Fibroblast of skin of left biceps (primary cell): Measurements from ENCODE around the gene MLLT10.

Source experiments
- DNase-seq, 2 experiments: peaks; one replicate each; pipeline ENCODE4 v3.0.0-alpha.2; 2013; ENCODE audit warnings: low read depth in 2 of 2

Gene MLLT10

DNA sequence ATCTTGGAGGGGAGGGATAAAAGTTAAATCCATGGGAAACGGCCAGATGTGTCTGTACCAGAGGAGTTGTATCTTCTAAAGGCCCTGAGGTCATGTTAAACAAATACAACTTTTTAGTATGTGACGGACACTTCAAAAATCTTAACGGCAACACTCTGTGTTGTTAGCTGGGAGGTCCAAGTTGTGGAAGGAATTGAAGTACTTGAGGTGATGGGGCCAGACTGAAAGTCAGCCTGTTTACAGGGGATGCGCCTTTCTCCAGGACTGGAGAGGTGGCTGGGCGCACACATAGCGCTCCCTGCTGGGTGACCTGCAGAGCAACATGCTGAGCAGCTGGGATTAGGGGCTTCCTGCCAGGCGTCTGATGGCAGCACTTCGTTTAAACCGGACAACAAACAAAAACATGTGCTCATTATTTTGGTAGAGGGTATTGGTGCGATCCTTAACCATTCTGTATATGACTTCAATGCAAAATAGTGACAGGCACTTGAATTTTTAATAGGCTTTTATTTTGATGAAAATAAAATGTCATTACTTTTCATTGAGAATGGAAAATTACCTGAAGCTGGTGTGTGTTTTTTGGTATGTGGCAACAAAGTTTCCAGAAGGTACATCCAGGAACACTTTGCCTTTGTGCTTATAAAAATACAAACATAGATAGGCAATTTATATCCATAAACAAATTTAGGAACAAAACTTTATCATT lies 198.2 kb downstream of the MLLT10 start:
- peak in 1 of 2 experiments; percentile 20 for DNase-seq

DNA sequence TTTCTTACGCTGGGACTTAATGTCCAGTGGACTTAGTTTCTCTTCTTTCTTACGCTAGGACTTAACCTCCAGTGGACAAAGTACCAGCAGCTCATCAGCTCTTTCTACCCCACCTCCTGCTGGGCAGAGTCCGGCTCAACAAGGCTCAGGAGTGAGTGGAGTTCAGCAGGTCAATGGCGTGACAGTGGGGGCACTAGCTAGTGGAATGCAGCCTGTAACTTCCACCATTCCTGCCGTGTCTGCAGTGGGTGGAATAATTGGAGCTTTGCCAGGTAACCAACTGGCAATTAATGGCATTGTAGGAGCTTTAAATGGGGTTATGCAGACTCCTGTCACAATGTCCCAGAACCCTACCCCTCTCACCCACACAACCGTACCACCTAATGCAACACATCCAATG lies 199.7 kb downstream of the MLLT10 start:
- DNase-seq = no peak

DNA sequence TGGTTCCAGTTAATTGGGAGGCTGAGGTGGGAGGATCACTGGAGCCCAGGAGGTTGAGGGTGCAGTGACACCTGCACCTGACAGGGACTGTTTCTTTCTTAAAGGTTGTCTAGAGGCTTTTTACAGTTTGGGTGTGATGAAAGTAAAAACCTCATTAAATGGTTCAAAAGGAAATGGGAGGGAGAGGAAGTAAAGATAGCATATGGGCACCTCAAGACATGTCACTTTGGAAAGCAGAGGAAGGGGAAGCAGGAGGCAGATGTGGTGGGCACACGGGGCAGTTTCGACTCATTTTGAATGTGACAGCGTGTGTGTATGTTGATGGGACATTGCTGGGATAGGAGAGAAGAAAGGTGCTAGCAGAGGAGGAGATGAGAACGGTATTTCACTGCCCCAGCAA lies 203.1 kb downstream of the MLLT10 start:
- DNase-seq = no peak

DNA sequence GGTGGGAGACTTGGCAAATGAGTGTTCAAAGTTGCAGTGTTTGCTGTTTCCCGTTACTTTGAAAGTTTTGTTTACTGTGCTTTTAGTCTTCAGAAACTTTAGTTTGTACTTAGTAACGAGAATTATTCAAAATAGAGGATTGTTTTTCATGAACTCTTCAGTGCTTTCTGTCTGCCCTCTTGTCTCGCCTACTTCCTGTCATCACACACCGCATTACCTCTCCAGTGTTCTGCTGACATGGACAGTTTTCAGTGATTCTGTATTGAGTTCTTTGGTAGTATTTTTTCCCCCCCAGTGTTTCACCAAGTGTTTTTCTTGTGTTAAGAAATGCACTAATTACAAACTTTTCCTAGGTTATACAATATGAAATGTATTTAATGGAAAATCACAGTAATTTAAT lies 207.0 kb downstream of the MLLT10 start:
- no peak for DNase-seq

DNA sequence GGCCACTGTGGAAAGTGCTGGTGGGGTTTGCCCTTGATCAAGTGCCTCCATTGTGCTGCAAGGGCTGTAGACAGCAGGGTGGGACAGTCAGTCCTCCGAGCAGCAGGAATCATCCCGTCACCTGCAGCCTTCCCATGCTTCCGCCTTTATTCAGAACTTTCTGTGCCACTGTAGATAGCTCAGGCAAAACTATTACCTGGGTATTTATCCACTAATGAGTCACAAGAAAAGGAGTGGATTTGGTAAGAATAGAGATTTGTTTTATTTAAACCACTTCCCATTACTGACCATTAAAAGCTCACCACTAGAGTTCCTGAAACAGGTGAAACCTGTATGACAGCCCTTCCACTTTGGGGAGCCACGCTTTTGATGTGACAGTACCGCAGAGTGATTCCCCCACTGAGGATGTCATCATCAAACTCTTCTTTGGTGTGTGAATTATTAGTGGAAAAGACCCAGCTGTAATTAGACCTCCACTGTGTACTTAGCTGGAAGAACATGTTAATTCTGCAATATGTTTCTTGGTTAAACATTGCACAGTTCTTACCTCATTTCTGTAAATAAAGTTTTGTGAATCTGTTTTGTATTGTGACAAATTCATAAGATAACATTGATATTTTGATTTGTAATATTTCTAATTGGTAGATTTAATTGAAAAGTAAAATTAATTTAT lies 208.8 kb downstream of the MLLT10 start:
- no peak for DNase-seq

DNA sequence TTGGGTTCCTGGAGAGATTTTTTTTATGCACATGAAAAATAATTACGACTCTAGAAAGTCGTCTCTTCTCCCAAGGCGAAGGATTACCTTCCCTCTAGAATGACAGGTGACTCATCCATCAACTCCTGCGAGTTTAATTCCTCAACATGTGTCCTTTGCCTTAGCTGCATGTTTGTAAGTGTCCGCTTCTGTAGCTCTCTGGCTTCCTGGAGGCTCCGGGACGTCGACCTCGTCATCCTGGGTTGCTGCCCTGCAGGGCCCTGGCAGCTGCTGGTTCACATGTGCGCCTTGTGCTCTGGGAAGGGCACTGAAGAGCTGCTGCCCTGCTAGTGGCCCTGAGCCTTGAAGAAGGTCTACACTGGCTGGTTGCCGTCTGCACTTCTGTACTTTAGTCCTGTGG lies 210.2 kb downstream of the MLLT10 start:
- no peak for DNase-seq

DNA sequence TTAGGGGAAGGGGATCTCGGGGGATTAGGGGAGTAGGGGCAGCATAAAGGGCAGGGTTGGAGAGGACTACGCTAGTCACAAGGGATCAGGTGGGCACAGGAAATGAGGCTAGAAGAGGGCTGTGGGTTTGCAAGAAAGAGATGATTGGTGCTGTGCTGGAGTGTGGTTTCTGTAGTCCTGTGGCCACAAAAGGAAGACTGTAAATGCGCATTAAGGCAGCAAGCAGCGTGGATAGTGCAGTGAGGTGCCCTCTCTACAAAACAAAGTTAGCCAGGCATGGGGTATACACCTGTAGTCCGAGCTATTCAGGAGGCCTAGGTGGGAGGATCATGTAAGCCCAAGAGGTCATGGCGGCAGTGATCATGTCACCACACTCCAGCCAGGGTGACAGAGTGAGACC lies 212.1 kb downstream of the MLLT10 start:
- DNase-seq = no peak

DNA sequence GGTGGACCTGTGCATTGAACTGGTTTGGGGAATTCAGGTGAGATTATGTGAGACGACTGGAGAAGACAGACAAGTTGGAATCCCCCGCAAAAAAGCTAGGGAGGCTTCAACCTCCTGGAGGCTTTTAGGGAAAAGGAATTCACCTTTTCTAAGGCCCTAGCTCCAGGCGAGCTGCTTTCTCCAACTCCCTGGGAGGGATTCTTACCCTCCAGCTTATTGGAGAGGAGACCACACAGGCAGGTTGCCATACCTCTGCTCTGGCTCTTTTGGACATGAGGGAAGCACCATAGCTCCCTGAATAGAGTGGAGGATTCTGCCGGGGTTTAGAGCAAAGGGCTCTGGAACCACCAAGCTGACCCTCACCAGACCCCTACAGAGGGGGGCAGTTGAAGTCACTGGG lies 213.8 kb downstream of the MLLT10 start:
- no peak for DNase-seq

DNA sequence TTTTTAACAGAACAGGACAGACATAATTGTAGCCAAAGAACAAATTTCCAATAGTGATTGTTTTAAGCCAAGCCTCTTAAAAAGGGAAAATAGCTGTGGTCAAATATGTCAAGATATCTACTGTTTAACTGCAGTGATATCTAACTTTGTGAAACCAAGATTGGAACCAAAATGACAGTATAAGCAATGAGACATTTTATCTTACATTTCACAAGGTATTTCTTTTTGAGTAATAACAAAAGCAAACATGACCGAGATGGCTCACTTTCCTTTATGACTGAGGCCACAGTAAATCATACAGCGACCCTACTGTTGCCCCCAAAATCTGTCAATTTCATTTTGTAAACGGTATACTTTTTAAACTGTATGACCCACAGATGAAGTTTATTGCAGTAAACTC lies 215.8 kb downstream of the MLLT10 start:
- no peak for DNase-seq

DNA sequence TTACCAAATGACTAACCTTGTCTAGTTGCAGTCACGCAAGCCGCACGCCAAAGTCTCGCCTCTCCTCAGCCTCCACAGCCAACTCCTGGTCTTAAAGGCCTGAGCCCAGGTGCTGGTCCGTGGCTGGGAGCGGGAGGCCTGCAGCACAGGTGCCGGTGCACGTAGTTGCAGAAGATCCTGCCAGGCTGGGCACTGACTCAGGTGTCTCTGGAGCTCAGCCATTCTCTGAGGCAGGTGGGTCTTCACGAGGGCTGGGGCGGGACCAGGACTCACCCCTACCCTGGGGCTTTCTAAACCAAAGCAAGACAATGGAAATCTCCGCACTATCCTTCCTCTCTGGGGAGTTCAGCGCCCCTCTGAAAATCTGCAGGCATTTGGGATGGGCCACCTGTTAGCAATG lies 216.4 kb downstream of the MLLT10 start:
- no peak for DNase-seq

DNA sequence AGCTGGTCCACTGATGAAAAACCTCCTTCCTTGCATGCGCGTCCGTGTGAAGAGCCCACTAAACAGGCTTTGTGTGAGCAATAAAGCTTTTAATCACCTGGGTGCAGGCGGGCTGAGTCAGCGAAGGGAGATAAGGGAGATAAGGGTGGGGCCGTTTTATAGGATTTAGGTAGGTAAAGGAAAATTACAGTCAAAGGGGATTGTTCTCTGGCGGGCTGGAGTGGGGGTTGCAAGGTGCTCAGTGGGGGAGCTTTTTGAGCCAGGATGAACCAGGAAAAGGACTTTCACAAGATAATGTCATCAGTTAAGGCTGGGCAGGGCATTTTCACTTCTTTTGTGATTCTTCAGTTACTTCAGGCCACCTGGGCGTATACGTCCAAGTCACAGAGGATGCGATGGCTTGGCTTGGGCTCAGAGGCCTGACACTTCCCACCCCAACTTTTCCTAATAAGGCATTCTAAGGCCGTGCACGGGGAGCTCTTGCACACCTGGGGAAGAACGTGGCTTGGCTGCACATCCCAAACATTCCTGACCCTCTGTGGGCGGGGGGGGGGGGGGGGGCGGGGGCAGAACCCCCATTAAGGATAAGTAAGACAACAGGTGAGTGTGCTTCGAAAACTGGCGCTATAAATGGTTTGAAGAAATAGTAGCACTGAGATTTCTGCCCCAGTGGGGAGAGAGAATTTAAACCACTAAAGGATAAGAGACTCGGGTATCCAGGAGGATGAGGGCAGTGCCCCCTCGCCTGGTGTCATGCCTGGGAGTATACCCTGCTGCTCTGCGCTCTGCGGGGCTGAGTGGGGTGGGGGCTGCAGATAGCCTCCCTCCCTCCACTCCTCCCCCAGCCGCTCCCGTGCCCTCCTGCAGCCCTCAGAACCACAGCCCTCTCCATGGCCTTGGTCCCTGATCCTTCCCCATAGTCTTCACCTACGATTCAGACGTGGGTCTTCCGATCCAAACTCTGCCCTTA lies 217.6 kb downstream of the MLLT10 start:
- no peak for DNase-seq

DNA sequence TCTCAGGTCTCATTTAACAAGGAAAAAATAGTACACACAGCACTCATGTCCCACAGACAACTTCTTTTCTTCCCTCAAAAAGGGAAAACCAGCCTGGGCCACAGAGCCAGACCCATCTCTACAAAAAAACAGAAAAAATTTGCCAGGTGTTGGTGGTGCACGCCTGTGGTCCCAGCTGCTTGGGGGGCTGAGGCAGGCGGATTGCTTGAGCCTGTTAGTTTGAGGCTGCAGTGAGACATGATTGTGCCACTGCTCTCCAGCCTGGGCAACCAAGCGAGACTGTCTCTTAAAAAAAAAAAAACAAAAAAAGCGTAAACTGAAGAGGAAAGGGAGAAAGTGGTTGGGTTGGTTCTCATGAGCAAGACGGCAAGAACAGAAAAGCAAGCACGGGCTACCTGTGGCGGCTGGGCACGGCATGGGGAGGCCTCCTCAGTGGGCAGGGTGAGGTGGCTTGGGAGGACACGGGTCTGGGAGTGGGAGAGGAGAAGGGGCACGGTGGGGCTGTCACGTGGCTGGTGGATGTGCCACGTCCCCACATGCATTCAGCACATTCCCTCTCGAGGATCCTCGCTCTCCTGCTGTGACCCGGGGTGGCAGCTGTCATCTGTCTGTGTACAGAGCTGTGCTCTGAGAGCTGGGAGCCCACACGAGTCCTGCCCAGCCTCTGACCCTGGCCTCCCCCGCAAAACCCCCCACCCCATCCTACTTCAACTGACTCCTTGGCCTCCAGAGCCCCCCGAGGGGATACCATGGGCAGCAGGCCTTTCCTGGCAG lies 219.7 kb downstream of the MLLT10 start:
- DNase-seq = no peak

DNA sequence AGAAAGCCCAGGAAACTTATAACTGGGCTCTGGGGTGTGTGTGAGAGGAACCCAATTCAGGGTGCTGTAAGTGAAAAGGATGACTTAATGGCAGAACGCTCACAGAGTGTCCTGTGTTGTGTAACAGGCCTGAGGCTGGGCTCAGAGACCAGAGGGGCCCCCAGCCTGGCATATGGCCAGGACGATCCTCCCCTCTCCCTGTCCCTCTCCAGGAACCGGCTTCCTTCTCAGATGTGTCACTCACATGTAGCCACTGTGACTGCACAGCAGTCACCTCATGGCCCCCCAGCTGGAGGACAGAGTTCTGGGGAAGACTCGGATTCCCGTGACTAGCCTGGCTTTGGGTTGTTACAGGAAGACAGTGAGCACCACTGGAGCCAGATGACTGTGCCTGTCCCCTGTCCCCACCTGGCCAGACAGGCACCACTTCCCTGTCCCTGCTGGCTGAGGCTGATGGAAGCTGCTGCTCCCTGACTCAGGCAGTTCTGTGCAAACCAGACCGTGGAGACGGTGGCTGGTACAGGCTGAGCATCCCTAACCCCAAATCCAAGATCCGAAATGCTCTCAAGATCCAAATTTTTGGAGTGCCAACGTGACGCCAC lies 220.5 kb downstream of the MLLT10 start:
- DNase-seq = no peak

DNA sequence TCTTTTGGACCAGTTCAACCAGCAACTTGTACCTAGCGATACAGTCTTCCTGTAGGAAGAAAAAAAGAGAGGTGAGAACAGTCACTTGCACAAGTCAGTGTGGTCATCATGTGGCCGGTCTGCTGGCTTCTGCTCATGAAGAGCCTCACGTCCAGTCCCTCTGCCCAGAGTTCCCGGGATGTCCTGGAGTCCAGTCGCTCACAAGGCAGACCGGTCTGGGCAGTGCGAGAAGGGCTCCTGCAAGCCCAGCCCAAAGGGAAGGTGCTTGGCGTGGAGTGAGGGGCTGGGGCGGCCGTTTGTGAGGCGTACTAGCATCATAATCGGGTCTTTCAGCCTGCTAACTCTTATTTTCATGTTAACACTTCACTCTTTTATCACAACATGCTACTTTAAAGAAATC lies 222.7 kb downstream of the MLLT10 start:
- no peak for DNase-seq

DNA sequence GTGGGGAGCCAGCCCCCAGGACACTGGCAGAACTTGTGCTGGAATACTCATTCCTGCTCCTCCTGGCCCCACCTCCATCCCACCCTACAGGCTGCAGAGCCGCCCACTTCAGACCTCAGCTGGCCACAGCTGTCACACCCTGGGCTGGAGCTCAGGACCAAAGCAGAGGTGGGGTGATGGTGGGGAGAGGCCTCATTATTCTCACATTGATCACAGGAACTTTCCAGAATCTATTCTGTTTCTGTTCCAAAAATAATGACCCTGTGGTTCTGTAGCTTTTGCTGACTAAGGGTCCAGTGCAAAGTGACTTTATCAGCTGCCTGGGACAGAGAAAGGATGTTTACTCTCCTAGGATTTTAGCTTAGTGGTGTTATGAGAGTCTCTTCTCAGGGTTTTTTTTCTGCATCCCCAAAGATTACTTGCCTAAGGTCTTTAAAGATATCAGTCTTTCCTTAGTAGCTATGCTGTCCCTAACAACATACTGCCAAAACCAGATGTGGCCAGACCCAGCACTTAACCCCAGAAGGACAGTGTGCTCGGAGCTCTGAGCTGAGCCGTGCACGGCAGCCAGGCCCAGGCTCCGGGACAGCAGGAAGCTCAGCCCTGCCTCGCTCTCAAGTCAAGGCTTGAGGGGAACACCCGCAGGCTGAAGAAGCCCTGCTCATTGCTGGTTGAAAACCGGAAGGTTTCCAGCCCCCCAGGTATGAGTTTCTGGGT lies 223.3 kb downstream of the MLLT10 start:
- DNase-seq = no peak

DNA sequence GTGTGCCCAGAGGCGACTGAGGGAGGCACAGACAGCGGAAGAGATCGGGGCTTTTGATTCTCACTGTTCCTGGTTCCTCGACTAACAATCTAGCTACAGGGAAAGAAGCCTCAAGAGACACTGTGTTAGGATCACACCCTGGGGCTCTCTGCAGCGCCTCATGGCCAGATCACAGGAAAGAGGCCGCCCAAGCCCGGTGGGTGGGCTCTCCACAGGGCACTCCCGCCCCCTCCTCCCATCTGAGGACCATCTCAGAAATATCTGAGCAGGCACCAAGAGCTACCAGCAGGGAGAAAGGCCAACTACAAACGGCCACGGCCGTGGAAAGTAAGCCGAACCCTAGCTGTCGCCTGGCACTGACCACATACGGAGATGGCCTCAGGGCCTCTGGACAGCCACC lies 224.2 kb downstream of the MLLT10 start:
- DNase-seq = no peak

DNA sequence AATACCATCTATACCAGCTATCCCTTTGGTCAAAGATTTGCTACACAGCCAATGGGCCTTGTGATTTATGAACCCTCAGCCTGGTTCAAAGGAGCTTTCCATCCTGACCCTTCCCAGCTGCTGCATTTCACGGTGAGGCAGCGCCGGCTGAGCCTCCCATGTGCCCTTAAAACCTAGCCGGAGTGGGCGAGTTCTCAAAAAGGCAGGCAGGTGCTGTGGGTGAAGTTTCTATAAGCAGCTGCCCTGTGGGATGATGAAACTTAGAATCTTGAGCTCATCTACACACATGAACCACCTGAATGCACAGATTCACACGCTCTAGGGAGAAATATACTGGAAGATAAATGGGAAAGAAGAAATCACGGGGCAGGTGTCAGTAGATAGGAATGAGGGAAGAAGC lies 224.7 kb downstream of the MLLT10 start:
- no peak for DNase-seq

DNA sequence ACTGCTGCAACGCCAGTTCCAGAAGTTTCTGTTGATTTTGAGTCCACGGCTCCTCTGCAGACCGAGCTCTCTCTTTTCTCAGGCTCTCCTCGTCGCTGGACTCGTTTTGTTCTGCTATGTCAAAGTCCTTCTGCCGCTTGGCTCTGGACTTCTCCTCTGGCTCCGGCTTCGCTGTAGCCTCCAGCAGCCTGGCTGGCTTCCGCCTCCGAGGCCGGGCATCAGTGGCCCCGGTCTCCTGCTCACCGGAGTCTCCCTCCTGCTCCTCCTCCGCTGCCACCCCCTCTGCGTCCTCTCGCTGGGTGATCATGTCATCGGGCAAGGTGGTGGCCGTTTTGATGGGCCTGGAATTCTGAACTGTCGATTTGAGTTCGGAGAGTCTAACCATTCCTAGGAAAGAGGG lies 225.2 kb downstream of the MLLT10 start:
- no peak for DNase-seq

DNA sequence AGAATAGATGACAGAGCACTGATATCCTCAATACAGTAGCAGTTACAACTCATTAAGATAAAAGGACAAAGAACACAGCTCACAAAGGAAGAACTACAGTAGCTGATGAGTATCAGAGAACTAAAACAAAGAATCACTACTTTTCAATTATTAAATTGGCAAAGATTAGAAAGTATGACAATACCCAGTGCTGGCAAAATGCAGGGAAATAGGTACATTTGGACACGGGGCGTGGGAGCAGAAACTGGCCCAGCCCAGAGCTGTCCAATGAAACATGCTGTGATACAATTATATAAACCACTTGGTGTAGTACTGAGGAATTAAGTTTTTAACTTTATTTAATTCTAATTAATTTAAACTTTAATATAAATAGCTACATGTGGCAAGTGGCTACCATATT lies 226.3 kb downstream of the MLLT10 start:
- no peak for DNase-seq

DNA sequence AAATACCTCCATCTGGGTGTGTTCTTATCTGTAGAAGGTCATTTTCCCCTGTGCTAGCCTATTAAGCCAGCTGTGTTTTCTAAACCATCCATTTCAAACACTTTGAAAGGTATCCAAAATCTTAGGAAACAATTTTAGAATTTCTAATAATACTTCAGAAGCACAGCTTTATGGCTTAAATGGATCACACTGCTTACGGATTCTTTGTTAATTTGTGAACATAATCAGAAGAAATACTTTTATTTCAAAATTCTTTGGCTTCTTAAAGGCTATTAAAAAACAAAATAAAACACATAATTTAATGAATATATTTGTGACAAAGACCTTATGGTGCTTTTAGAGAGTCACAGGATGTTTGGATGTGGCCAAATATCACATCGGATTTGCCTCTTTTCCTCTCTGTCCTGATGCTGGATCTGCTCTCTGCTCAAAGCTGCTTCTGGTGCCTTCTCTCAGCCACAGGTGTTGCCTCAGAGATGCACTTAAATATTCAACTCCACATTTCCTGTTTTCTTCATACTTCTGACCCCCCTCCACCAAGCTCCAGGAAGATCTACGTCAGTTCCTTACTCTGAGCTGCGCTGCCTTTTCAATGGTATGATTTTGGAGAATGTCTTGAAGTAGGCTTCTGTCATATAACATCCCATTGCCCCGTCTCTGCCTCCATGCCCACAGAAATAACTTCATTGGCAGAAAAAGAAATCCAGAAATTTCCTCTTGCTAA lies 230.6 kb downstream of the MLLT10 start:
- DNase-seq = no peak
